Ecto neural progenitor cell (in vitro differentiated cells): ENCODE data around the gene KNL1.
"Not testable (repeated sequence)": the region's sequence is repeated elsewhere in the genome, so short reads cannot be mapped to it uniquely, and the experiment has no call there.

Source experiments
- DNase-seq: peaks from one replicate; pipeline ENCODE4 v3.0.0-alpha.2; 2018; ENCODE audit warnings: low spot score

KNL1 gene

DNA sequence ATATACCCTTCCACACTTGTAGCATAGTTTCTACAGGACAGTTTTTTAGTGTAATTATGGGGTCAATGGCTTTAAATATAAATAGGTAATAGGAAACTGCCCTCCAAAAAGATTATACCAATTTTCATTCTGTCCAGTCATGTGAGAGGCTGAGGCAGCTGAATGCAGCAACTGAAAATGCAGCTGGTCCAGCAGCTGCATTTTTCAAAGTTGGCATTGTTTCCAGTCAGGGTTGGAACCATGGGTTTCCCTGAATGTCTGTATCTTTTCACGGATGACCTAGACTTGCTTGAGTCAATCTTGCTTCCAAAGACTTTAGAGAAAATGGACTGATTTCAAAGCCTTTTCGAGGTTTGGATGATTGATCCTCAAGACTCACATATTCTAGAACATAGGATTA is 9.9 kb upstream of the KNL1 start:
- DNase-seq = no peak

GRCh38 chr15:40590667-40591050 is 3.4 kb upstream of the KNL1 start:
- no peak for DNase-seq

- DNase-seq = no peak
Measured at GRCh38 chr15:40591389-40591788, 2.7 kb upstream of the KNL1 start.

GRCh38 chr15:40593165-40593564 is 884 bp upstream of the KNL1 start:
- DNase-seq = no peak

- DNase-seq = peak; percentile 84
Measured at GRCh38 chr15:40594429-40594836, 384 bp downstream of the KNL1 start.

DNA sequence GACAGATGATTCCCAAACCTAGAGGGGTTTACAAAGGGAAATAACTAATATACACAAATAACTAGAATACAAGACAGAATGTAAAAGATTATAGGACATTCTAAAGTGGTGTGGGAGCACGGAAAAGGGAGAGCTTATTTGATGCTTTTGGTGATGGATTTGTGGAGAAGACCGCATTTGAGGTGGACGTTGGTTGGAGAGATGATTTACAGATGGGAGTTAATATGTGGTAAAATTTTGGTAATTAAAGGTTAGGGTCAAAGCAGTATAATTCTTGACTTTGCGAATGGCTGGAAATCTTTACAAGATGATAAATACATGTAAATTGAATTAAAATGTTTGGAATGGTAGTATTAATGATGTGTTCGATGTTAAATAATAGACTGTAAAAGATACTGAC is 1.2 kb downstream of the KNL1 start:
- DNase-seq = no peak

DNA sequence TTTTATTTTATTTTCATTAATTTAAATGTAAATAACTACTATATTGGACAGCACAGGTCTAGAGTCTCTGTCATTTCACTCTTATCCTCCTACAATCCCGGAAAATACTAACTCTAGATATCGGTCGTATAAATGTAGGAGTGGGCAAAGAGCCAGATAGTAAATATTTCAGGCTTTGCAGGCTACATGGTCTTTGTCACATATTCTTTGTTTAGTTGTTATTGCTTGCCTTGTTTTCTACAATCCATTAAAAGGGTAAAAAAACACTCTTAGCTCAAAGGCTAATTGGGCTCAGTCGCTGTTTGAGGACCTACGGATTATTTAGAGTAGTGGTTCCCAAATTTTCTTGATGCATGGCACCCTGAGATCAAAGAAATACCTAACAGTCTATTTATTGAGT is 1.7 kb downstream of the KNL1 start:
- no peak for DNase-seq

GRCh38 chr15:40597024-40597423 is 3.0 kb downstream of the KNL1 start:
- no peak for DNase-seq

- no peak for DNase-seq
Measured at GRCh38 chr15:40598126-40598525, 4.1 kb downstream of the KNL1 start.

DNA sequence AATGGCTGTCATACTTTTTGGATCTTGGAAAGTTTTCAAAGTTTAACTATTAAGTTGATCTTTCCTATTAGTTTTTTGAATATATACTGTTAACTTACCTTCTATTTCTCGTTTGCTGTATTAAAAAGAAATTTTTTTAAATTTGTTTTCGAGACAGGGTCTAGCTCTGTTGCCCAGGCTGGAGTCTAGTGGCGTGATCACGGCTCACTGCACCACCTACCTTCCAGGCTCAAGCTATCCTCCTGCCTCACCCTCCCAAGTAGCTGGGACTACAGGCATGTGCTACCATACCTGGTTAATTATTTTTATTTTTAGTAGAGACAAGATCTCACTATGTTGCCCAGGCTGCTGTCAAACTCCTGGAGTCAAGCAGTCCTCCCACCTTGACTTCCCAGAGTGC is 4.6 kb downstream of the KNL1 start:
- DNase-seq = no peak

DNA sequence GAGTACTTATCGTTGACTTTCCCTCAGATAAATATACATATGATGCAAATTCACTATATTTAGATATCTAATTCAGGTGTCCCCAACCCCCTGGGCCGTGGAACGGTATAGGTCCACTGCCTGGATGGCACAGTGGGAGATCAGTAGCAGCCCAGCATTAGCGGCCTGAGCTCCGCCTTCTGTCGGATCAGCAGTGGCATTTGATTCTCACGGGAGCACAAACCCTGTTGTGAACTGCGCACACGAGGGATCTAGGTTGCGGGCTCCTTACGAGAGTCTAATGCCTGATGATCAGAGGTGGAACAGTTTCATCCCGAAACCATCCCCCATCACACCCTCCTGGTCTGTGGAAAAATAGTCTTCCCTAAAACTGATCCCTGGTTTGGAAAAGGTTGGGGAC is 6.9 kb downstream of the KNL1 start:
- DNase-seq = no peak

- no peak for DNase-seq
Measured at GRCh38 chr15:40603935-40604334, 9.9 kb downstream of the KNL1 start.

GRCh38 chr15:40613080-40613479 is 19.0 kb downstream of the KNL1 start:
- no peak for DNase-seq

DNA sequence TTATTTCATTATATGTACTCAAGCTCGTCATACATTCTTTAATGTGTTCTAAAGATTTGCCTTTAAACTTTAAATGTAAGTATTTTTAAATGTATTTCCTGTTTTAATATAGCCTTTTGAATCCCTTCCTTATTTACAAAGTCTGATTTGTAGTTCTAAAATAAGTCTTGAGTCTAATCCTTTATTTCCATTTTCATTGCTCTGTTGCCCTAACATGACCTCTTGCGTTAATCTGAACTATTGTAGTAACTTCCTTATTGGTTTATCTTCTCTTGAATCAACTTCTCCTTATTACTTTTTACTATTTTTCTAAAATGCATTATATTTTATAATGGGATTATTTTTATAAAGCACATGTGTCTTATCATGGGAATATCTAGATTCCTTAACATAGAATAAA is 24.0 kb downstream of the KNL1 start:
- no peak for DNase-seq

- DNase-seq = no peak
Measured at GRCh38 chr15:40618906-40619305, 24.9 kb downstream of the KNL1 start.

DNA sequence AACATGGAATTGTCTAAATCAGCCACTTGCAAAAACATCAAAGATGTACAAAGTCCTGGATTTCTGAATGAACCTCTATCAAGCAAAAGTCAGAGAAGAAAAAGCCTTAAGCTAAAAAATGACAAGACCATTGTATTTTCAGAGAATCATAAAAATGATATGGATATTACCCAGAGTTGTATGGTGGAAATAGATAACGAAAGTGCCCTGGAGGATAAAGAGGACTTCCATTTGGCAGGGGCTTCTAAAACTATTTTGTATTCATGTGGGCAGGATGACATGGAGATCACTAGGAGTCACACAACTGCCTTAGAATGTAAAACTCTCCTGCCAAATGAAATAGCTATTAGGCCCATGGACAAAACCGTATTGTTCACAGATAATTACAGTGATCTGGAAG is 29.3 kb downstream of the KNL1 start:
- no peak for DNase-seq

- no peak for DNase-seq
Measured at GRCh38 chr15:40630313-40630712, 36.3 kb downstream of the KNL1 start.

DNA sequence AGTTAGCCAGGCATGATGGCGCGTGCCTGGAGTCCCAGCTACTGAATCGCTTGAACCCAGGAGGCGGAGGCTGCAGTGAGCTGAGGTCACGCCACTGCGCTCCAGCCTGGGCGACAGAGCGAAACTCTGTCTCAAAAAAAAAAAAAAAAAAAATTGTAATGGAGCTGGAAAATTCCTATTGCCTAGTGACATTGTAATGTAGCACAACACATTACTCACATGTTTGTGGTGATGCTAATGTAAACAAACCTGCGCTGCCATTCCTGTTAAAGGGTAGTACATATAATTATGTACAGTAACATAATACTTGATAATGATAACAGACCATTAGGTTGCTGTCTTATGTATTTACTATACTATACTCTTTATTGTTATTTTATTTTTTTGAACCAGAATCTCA is 39.1 kb downstream of the KNL1 start:
- DNase-seq = no peak

DNA sequence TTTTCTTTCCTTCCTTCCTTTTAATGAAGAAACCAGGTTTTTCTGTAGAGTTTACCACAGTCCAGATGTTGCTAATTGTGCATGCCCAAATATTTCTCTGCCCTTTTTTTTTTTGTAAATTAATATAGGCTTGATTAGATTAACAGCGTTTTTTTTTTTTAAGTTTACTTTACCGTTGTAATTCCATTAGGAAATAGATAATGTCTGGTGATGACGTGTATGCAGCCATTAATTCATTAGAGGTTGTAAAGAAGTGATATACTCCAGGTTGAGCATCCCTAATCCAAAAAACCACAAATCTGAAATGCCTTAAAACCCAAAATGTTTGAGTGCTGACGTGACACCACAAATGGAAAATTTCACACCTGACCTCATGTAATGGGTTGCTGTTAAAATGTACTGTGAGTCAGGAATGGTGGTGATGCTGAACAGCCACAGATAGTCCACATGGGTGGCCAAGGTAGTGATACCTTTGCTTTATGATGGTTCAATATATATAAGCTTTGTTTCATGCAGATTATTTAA is 43.2 kb downstream of the KNL1 start:
- DNase-seq = no peak

DNA sequence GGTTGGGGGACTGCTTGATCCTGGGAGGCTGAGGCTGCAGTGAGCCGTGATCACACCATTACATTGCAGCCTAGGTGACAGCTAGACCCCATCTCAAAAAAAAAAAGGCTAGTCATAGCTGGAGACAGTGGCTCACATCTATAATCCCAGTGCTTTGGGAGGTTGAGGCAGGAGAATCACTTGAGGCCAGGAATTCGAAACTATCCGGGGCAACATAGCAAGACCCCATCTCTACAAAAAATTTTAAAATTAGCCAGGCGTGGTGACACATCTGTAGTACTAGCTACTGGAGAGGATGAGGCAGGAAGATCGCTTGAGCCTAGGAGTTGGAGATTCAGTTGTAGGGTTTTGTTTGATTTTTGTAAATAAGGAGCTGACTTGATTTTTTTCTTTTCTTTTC is 45.6 kb downstream of the KNL1 start:
- no peak for DNase-seq

- no peak for DNase-seq
Measured at GRCh38 chr15:40647523-40647922, 53.5 kb downstream of the KNL1 start.

GRCh38 chr15:40650479-40650878 is 56.4 kb downstream of the KNL1 start:
- DNase-seq = no peak

- no peak for DNase-seq
Measured at GRCh38 chr15:40660686-40661085, 66.6 kb downstream of the KNL1 start.

DNA sequence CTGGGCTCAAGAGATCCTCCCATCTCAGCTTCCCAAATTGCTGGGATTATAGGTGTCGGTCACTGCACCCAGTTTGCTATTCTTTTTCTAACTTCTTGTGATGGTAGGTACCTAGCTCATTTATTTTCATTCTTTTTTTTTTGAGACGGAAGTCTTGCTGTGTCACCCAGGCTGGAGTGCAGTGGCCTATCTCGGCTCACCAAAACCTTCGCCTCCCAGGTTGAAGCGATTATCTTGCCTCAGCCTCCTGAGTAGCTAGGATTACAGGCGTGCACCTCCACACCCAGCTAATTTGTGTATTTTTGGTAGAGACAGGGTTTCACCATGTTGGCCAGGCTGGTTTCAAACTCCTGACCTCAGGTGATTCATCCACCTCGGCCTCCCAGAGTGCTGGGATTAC is 70.9 kb downstream of the KNL1 start:
- DNase-seq = no peak

- not testable (repeated sequence) for DNase-seq
Measured at GRCh38 chr15:40676290-40676689, 82.2 kb downstream of the KNL1 start.
